Stimulated activated CD8-positive, alpha-beta memory T cell treated with anti-CD3 and anti-CD28 coated beads, Interleukin-2, amount 100 ng/mL, for 48 hours (primary cell): ENCODE data around the gene ZNF318.
"Not testable (repeated sequence)": the region's sequence is repeated elsewhere in the genome, so short reads cannot be mapped to it uniquely, and the experiment has no call there.

Experiments used
- DNase-seq, 2 donors: peaks; one replicate each; pipeline ENCODE4 v3.0.0-alpha.2; 2020; ENCODE audit warnings: low read depth in 2 of 2

ZNF318 gene

DNA sequence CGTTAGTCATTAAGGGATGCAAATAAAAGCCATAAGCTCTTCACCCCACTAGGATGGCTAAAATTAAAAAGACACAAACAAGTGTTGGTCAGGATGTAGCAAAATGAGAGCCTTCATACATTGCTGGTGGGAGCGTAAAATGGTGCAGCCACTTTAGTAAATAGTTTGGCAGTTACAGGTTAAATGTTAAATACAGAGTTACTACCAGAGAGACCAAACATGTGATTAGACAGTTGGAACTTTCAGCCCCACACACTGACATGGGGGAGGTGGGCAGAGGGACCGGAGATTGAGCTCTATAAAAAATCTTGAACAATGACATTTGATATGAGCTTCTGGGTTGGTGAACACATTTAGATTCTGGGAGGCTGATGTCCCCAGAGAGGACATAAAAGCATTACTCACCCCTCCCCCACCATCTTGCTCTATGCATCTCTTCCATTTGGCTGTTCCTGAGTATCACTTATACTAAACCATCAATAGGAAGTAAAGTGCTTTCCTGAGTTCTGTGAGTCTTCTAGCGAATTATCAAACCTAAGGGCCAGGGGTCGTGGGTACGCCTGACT lies 20.4 kb upstream of the ZNF318 start:
- DNase-seq = no peak

DNA sequence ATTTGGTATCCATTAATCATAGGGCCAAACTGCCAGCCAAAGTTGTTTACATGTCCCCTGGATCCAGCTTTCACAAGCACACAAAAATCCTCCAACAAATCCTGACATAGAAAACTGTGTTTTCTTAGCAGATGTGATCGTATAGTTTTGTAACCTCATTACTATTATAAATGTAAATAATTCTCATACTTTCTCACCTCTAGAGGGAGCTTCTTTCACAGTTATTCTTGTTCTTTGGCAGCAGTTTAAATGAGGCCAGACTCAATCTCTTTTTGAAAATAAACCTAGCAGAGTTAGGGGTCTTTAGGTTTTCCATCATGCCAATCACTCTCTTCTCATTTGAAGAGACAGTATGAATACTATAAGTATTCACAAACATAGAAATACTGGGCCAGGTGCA lies 17.0 kb upstream of the ZNF318 start:
- DNase-seq = no peak

DNA sequence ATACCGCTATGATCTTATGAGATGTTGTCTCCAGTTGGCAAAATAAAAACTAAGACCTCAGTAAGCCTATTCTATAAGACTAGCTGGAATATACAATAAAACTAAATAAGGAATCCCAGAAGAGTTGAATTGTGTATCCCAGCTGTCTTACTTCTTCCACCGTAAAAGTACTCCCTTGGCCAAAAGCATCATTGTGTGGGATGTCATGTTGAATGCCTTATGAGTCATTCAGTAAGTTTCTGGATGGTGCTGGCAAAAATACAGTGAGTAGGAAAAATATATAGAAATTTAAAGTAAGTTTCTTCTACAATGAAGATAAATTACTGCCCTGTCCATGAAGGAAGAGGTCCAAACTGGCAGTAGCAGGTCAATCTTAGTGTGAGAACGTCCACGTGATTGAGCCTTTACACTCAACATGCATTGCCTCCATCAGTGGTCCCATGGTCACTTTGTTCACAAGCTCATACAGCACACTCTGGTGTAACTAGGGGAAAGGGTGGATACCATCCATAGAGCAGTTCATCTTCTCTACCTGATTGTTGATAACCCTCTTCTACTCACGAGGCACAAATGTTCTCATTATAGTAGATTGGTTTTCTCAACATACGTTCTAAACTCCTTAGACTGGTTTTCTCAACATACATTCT lies 13.7 kb upstream of the ZNF318 start:
- no peak for DNase-seq

DNA sequence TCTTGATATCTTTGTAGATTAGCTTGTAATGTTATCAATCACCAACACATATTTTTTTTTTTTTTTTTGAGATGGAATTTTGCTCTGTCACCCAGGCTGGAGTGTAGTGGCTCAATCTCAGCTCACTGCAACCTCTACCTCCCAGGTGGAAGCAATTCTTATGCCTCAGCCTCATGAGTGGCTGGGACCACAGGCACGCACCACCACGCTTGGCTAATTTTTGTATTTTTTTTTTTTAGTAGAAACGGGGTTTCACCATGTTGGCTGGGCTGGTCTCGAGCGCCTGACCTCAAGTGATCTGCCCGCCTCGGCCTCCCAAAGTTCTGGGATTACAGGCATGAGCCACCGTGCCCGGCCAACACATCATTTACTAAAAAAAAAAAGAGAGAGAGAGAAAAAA lies 11.4 kb upstream of the ZNF318 start:
- DNase-seq = not testable (repeated sequence)

DNA sequence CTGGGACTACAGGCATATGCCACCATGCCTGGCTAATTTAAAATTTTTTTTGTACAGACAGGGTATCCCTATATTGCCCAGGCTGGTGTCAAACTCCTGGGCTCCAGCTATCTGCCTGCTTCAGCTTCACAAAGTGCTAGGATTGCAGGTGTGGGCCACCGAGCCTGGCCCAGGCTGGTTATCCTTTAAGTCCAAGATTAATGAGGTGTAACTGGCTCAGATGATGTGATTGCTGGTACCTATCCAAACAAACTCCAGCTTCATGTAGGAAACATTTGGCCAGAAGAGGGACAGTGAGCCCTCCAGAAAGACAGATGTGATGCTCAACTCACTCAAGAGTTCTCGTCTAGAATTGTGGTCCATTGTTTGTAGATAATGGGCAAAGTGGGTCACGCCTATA lies 9.2 kb upstream of the ZNF318 start:
- no peak for DNase-seq

DNA sequence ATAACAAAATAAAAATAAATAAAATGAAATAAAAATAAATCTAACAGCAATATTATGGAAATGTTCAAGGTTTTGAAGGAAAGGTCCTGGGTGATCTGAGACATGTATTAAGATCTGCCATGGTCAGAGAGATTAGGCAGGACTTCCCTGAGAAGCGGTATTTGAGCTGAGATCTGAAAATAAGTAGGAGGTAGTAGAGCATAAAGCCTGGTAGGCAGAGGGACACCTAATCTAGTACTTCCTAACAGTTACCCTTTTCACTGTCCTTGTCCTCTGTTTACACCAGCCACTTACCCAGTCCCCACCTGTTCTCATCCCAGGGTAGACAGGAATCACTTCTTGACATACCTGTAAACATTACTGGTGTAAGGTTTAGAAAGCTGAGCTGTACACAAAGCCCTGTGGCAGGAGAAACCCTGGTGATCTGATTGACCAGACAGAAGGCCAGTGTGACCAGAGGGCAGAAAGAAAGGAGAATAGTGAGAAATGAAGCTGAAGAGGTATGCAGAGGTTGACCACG lies 8.3 kb upstream of the ZNF318 start:
- no peak for DNase-seq

DNA sequence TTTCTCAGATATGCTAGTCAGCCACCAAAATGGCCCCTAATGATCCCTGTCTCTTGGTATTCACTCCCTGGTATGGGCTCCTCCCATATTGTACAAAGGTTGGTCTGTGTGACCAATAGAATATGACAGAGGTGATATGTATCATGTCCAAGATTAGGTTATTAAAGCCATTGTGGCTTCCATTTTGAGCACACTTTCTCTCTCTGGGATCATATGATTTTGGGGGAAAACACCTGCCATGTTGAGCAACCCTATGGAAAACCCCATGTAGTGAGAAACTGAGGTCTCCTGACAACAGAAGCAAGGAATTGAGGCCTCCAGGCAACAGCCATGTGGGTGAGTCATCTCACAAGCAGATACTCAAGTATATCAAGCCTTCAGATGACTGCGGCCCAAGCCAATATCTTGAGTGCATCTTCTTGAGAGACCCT lies 7.1 kb upstream of the ZNF318 start:
- no peak for DNase-seq

DNA sequence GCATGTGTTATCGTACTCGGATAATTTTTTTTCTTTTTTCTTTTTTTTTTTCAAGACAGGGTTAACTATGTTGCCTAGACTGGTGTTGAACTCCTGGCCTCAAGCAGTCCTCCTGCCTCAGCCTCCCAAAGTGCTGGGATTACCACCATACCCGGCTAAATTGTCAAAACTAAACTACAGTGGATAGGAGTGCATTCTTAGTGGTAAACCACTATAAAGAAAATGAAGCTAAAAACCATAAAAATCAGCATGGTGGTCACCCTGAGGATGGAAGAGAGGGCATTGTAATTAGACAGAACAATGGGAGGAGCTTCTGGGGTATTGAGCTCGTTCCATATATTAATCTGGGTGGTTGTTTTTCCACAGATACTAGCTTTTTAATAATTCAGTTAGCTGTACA lies 6.2 kb upstream of the ZNF318 start:
- DNase-seq = no peak

DNA sequence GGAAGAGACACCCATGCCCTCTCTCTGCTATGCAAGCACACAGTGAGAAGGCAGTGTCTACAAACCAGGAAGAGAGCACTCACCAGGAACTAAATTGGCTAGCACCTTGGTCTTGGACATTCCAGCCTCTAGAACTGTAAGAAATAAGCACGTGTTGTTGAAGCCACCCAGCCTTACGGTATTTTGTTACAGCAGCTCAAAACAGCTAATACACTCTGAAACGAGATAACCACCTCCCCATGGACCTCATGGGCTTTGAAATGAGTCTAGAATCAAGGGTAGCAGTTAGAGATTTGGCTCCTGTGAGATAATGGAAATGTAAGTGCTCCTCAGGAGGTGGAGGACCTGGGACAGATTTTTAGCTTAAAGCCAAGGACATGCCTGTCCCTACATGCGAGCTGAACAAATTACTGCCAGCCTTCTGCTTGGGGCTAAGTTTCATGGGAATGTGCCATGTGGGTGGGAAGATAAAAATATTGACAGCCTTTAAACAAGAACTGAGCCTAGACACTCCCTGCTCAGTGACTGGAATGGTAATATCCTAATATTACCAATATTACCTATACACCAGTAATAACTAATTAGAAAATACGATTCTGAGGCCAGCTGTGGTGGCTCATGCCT lies 3.9 kb upstream of the ZNF318 start:
- no peak for DNase-seq

DNA sequence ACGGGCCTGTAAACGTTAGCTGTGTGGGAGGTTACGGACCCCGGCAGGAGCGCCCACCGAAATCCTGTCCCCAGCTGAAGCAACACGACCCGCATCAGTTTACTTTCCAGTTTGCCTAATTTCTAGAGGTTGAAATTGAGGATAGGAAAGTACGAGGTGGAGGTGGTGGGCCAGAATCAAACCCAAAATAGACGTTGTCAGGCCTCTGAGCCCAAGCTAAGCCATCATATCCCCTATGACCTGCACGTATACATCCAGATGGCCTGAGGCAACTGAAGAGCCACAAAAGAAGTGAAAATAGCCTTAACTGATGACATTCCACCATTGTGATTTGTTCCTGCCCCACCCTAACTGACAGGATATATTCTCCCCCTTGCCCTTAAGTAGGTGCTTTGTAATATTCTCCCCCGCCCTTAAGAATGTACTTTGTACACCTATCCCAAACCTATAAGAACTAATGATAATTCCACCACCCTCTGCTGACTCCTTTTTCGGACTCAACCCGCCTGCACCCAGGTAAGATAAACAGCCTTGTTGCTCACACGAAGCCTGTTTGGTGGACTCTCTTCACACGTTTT lies 645 bp upstream of the ZNF318 start:
- DNase-seq = not testable (repeated sequence)

DNA sequence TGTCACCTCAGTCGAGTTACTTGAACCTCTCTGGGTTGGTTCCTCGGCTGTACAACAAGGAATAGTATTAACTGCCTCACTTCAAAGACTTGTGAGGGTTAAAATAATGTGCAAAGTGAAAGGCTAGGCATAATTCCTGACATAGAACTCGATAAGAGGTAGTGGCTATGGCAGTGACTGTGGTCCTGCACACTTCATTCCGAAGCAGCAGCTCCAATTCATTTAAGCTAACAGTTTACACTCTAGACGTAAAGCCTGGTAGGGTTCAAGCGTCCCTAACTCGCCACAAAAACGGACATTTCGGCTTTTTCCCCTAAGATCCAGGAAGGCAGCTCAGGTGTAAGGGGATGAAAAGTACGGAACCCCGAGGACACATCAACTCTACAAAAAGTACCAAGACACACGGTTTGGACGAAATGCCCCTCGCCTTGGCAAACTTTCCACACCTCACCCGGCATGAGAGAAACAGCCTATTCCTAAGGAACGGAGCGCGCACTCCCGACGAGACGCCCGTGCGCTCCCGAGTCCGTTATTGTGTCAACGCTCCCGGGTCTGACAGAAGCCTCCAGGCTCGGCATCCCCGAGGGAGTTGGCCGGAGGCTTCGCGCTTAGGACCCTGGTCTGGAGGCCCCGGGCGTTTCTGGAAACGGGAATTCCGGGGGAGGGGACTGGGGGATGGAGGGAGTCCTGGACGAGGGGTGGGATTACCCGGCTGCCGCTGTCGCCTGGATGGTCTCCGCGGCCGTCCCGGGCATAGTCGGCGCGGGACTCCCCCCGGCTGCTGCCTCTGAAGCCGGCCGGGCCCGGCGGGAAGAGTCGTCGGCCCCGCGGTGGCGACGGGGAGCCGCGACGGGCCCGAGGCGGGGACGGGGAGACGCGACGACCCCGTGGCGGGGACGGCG lies 937 bp downstream of the ZNF318 start:
- DNase-seq = no peak

DNA sequence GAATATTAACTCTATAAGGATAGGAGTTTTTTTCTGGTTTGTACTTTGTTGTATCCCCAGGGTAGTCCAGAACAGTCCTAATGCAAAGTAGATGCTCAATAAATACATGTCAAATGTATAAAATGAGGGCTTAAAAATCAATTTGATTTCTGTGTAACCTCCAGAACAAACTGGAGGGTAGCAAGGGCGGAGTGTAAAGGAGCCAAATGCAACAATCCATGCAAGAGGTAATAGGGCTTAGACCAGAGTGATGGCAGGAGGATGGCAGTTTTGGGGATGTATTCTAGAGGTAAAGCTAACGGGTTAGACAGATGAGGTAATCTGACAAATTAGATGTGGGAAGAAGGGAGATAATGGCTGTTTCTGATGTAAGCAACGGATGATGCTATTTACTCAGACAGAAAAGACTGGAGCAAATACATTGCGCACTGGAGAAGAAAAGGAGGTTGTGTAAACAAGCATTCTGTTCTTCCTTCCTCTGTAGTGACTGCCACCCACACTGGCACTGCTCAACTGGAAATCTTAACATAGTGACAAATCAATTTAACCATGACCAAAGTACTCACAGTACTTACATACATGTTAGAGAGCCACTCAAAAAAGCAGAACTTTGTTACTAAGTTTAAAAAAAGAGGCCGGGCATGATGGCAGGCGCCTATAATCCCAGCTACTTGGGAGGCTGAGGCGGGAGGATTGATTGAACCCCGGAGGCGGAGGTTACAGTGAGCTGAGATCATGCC lies 2.0 kb downstream of the ZNF318 start:
- DNase-seq = no peak

DNA sequence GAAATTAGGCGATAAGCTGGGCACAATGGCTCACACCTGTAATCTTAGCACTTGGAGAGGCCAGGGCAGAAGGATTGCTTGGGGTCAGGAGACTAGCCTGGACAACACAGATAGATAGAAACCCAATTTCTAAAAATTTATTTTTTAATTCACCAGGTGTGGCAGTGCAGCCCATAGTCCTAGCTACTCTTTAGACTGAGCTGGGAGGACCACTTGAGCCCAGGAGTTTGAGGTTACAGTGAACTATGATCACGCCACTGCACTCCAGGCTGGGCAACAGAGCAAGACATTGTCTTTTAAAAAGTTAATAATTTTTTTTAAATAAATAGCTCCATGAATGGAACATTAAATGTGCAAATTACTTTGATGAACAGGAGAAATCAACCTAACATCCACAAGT lies 8.2 kb downstream of the ZNF318 start:
- DNase-seq = no peak

DNA sequence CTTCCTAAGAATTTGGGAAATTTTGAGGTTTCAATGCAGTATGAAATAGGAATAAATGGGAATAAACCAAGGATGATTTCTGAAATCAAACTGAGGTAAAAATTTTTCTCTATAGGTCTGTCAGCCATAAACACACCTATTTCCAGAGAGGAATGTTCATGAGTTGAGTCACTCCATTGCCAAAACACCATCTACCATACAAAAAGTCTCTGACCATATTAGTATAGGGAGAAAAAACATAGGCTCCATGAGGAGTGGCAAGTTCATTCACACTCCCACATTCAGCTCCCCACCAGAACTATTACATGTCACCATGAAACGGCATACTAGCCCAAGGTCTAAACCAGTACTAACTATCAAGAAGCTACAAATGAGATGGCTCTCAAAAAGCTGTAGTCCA lies 9.6 kb downstream of the ZNF318 start:
- DNase-seq = no peak

DNA sequence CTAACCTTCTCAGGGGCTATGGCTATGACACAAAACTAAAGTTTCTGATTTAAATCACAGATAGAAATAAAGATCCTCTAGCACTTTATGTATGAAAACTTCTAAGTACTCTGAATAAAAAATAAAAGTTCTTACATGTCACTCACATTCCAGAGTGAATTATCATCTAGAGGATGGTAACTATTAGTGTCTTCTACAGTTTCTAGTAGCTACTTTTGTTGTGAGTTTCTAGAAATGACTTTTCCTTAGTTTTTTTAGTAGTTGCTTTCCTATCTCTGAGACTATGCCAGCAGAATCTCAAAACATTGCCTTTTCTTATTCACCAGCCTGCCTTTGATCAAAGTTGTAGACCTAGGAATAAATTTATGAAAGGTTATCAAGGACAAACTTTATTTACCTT lies 10.1 kb downstream of the ZNF318 start:
- no peak for DNase-seq

DNA sequence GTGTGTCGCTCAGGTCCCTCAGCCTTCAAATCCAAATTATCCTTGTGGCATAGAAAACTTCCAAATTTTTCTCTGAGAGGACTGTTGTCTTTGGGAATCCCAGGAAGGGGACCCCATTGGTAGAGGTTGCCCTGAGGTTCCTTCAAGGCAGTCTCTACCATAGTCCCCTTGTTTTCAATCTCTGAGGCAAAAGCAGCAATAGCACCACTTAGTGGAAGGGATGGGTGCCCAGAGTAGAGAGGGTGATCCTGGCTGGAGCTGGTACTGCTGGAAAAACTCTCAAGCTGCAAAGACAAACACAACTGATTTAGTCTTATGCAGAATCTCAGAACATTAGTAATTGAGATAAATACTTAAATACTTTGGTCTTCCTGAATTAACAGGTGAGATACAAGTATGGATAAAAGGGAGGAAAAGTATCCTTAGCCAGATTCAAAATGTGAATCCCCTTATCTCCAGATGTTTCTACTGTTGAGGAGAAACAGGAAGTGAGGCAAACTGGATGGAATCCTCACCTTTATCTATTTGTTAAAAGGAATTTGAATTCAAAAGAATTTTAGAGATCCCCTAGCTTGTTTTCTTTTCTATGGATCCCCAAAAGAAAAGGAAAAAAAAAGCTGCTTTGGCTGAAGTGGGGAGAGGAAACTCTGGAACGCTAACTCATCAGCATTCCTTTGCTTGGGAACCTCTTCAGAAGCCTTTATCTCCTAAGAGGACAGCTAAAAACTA lies 13.4 kb downstream of the ZNF318 start:
- no peak for DNase-seq

DNA sequence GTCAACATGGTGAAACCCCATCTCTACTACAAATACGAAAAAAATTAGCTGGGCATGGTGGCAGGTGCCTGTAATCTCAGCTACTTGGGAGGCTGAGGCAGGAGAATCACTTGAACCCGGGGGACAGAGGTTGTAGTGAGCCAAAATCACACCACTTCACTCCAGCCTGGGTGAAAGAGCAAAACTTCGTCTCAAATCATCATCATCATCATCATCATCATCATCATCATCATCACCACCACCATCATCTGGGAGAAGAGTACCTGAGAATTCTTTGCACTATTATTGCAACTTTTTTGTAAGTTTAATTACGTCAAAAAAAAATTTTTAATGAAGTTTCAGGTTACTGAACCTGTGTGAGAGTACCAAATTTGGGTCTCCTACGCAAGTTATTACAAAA lies 17.5 kb downstream of the ZNF318 start:
- not testable (repeated sequence) for DNase-seq

DNA sequence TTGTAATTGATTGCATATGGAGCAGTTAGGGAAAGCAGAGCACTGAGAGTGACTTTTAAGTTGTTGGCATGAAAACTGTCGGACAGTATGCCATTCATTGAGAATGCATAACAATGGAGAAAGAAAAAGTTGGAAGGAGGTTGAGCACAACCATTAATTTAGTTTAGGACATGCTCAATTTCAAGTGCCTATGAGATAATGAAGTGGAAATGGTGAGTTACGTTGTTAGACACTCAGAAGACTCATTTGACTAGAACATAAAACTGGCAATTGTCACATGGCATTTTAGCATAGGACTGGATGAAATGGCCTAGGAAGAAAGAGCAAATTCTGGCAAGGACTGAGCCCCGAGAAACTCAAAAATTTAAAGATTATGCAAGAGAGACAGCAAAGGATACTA lies 22.0 kb downstream of the ZNF318 start:
- no peak for DNase-seq

DNA sequence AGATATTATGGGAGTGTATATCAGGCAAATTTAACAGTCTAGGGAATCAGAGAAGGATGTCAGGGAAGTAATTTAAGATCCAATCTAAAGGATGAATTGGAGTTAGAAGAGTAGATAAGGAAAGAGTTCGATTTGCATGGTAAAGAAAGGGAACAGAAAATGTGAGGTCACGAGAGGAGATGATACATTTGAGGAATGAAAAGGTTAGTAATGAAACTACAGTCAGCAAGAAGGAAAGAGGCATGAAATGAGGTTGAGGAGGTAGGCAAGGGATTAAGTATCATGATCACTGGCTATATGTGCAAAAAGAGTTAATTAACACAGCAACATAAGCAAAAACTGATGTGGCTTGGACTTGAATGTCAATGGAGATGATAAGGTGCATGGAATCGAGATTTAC lies 22.4 kb downstream of the ZNF318 start:
- no peak for DNase-seq

DNA sequence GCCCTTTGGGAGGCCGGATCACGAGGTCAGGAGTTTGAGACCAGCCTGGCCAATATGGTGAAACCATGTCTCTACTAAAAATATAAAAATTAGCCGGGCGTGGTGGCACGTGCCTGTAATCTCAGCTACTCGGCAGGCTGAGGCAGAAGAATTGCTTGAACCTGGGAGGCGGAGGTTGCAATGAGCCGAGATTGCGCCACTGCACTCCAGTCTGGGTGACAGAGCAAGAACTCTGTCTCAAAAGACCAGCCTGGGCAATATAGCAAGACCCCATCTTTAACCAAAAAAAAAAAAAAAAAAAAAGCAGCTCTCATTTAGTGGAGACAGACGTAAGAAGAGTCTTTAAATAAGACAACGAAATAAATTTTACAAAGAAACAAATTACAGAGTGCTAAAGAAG lies 23.2 kb downstream of the ZNF318 start:
- not testable (repeated sequence) for DNase-seq

DNA sequence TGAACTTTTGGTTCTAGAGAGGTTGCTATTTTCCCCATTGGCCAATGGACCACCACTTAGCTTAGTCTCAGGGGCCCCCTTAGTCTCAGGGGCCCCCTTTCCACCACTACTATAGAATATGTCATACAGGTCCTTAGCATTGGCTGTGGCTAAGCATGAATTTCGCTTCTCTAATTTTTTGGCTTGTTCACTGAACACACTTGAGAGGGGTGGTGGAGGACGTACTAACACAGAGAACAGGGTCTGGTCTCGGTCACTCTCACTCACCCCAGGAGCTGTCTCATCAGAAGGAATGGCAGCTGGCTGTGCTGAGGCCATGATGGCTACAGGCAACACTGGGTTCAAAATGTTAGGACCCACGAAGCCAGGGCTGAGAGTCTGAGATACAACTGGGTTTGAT lies 30.3 kb downstream of the ZNF318 start:
- no peak for DNase-seq
